ENCODE measurements around the gene CARD6.

- no peak for TF ChIP-seq POLR2A (IDR thresholded peaks at IDR 0.05; ENCODE audit: control extremely low read depth in 1 of 2, low read depth in 2 of 2, low read length in 2 of 2)
- TF ChIP-seq HDAC6 (IDR thresholded peaks at IDR 0.05; ENCODE audit: low read depth, low read length) = no peak
Measured at GRCh38 chr5:40812125-40812524, 29.0 kb upstream of the CARD6 start.

All from H1 (cell line).